Measurements from ENCODE around the gene KL.

The KL gene

GRCh38 chr13:33109801-33110200 is 93.6 kb downstream of the KL start:
- Histone ChIP-seq H3K79me1 (replicated peaks; ENCODE audit: low read length, poor library complexity, severe bottlenecking) (peaks cover 9% of the 10 kb centered on the region), H4K91ac (ENCODE audit: low read length) (no peak overlapping the region), H3K4me1 (ENCODE audit: control insufficient read depth, insufficient read depth, low read depth, low read length) (peaks cover 15% of the 10 kb centered on the region), H2AK5ac (ENCODE audit: low read length, severe bottlenecking) (peak overlapping the region; percentile 64), H3K18ac (ENCODE audit: low read depth in 1 of 2, low read length in 2 of 2) (peak overlapping the region in 1 of 2 experiments; percentile 18), H3K36me3 (ENCODE audit: control insufficient read depth in 1 of 2, insufficient read depth in 2 of 2, low read depth in 1 of 2, low read length in 2 of 2) (peaks cover 55 to 71% of the 10 kb centered on the region in 2 experiments), H3K4me2 (ENCODE audit: low read length, poor library complexity, severe bottlenecking) (no peak overlapping the region), H2BK120ac (ENCODE audit: low read depth, low read length) (no peak overlapping the region), H3K27ac (ENCODE audit: low read length, poor library complexity, severe bottlenecking) (no peak overlapping the region), H4K8ac (ENCODE audit: low read length) (peak overlapping the region; percentile 35), H2BK12ac (ENCODE audit: low read length in 2 of 2) (peak overlapping the region in 1 of 2 experiments; percentile 56), H3K27me3 (ENCODE audit: control insufficient read depth in 1 of 2, insufficient read depth in 1 of 2, low read length in 2 of 2) (no peaks in the 10 kb centered on the region), H3K23ac (ENCODE audit: low read length in 2 of 2) (no peak overlapping the region), H3K14ac (ENCODE audit: low read length in 2 of 2) (no peak overlapping the region), H2BK5ac (ENCODE audit: low read depth, low read length, poor library complexity, severe bottlenecking) (no peak overlapping the region), H2AFZ (ENCODE audit: low read depth, low read length) (no peak overlapping the region), H3K4me3 (ENCODE audit: insufficient read depth in 1 of 2, low read depth in 1 of 2, low read length in 2 of 2) (no peak overlapping the region), H2BK15ac (ENCODE audit: low read depth, poor library complexity, severe bottlenecking) (no peak overlapping the region), H3K4ac (ENCODE audit: low read depth in 1 of 2, low read length in 2 of 2) (peak overlapping the region in 1 of 2 experiments; percentile 18), H3K9me3 (ENCODE audit: control insufficient read depth, low read length) (no peaks in the 10 kb centered on the region), H3K9ac (ENCODE audit: low read length) (peak overlapping the region; percentile 18)
- 77% methylated on average over 10 of the region's 10 CpGs for WGBS
- DNase-seq: no peak

GRCh38 chr13:33110386-33110712 is 94.1 kb downstream of the KL start:
- Histone ChIP-seq H2BK15ac (ENCODE audit: low read depth, poor library complexity, severe bottlenecking) (no peak overlapping the region), H4K91ac (ENCODE audit: low read length) (no peak overlapping the region), H3K23ac (ENCODE audit: low read length in 2 of 2) (no peak overlapping the region), H3K9me3 (ENCODE audit: control insufficient read depth, low read length) (no peaks in the 10 kb centered on the region), H3K9ac (ENCODE audit: low read length) (peak overlapping the region; percentile 16), H3K4me1 (ENCODE audit: control insufficient read depth, insufficient read depth, low read depth, low read length) (peaks cover 15% of the 10 kb centered on the region), H3K4me3 (ENCODE audit: insufficient read depth in 1 of 2, low read depth in 1 of 2, low read length in 2 of 2) (no peak overlapping the region), H3K36me3 (ENCODE audit: control insufficient read depth in 1 of 2, insufficient read depth in 2 of 2, low read depth in 1 of 2, low read length in 2 of 2) (peaks cover 56 to 71% of the 10 kb centered on the region in 2 experiments), H2BK120ac (ENCODE audit: low read depth, low read length) (no peak overlapping the region), H3K4ac (ENCODE audit: low read depth in 1 of 2, low read length in 2 of 2) (no peak overlapping the region), H3K18ac (ENCODE audit: low read depth in 1 of 2, low read length in 2 of 2) (no peak overlapping the region), H3K14ac (ENCODE audit: low read length in 2 of 2) (no peak overlapping the region), H2BK5ac (ENCODE audit: low read depth, low read length, poor library complexity, severe bottlenecking) (no peak overlapping the region), H3K27ac (ENCODE audit: low read length, poor library complexity, severe bottlenecking) (no peak overlapping the region), H2BK12ac (ENCODE audit: low read length in 2 of 2) (no peak overlapping the region), H2AFZ (ENCODE audit: low read depth, low read length) (no peak overlapping the region), H4K8ac (ENCODE audit: low read length) (no peak overlapping the region), H3K4me2 (ENCODE audit: low read length, poor library complexity, severe bottlenecking) (no peak overlapping the region), H3K79me1 (replicated peaks; ENCODE audit: low read length, poor library complexity, severe bottlenecking) (peaks cover 12% of the 10 kb centered on the region), H3K27me3 (ENCODE audit: control insufficient read depth in 1 of 2, insufficient read depth in 1 of 2, low read length in 2 of 2) (no peaks in the 10 kb centered on the region), H2AK5ac (ENCODE audit: low read length, severe bottlenecking) (peak overlapping the region; percentile 46)
- no peak for DNase-seq
- WGBS: over 99% methylated on average over 5 of the region's 5 CpGs

GRCh38 chr13:33110713-33111413 is 94.6 kb downstream of the KL start:
- Histone ChIP-seq H2BK12ac (ENCODE audit: low read length in 2 of 2) (no peak overlapping the region), H3K4ac (ENCODE audit: low read depth in 1 of 2, low read length in 2 of 2) (no peak overlapping the region), H2BK120ac (ENCODE audit: low read depth, low read length) (no peak overlapping the region), H4K91ac (ENCODE audit: low read length) (no peak overlapping the region), H3K14ac (ENCODE audit: low read length in 2 of 2) (no peak overlapping the region), H4K8ac (ENCODE audit: low read length) (no peak overlapping the region), H3K27ac (ENCODE audit: low read length, poor library complexity, severe bottlenecking) (no peak overlapping the region), H2AK5ac (ENCODE audit: low read length, severe bottlenecking) (peak overlapping the region; percentile 46), H3K9ac (ENCODE audit: low read length) (peak overlapping the region; percentile 16), H3K36me3 (ENCODE audit: control insufficient read depth in 1 of 2, insufficient read depth in 2 of 2, low read depth in 1 of 2, low read length in 2 of 2) (peaks cover 54 to 71% of the 10 kb centered on the region in 2 experiments), H2BK15ac (ENCODE audit: low read depth, poor library complexity, severe bottlenecking) (no peak overlapping the region), H2AFZ (ENCODE audit: low read depth, low read length) (no peak overlapping the region), H3K4me2 (ENCODE audit: low read length, poor library complexity, severe bottlenecking) (no peak overlapping the region), H3K9me3 (ENCODE audit: control insufficient read depth, low read length) (no peaks in the 10 kb centered on the region), H3K4me1 (ENCODE audit: control insufficient read depth, insufficient read depth, low read depth, low read length) (peaks cover 15% of the 10 kb centered on the region), H3K27me3 (ENCODE audit: control insufficient read depth in 1 of 2, insufficient read depth in 1 of 2, low read length in 2 of 2) (no peaks in the 10 kb centered on the region), H3K4me3 (ENCODE audit: insufficient read depth in 1 of 2, low read depth in 1 of 2, low read length in 2 of 2) (no peak overlapping the region), H3K79me1 (replicated peaks; ENCODE audit: low read length, poor library complexity, severe bottlenecking) (peaks cover 14% of the 10 kb centered on the region), H3K18ac (ENCODE audit: low read depth in 1 of 2, low read length in 2 of 2) (peak overlapping the region in 1 of 2 experiments; percentile 23), H2BK5ac (ENCODE audit: low read depth, low read length, poor library complexity, severe bottlenecking) (no peak overlapping the region), H3K23ac (ENCODE audit: low read length in 2 of 2) (no peak overlapping the region)
- WGBS: 97% methylated on average over 14 of the region's 14 CpGs
- no peak for DNase-seq

GRCh38 chr13:33111414-33112110 is 95.3 kb downstream of the KL start:
- 69% methylated on average over 9 of the region's 9 CpGs for WGBS
- H3K79me1 ChIP-seq (replicated peaks; ENCODE audit: low read length, poor library complexity, severe bottlenecking): peaks cover 14% of the 10 kb centered on the region

More at GRCh38 chr13:33111414-33112110, 95.3 kb downstream of the KL start:
- H3K14ac ChIP-seq (ENCODE audit: low read length in 2 of 2): no peak overlapping the region
- no peak overlapping the region for H4K91ac ChIP-seq (ENCODE audit: low read length)
- H3K23ac ChIP-seq (ENCODE audit: low read length in 2 of 2): no peak overlapping the region
- H3K9ac ChIP-seq (ENCODE audit: low read length): peak overlapping the region; percentile 1
- no peak overlapping the region for H2BK5ac ChIP-seq (ENCODE audit: low read depth, low read length, poor library complexity, severe bottlenecking)
- H2AK5ac ChIP-seq (ENCODE audit: low read length, severe bottlenecking): no peak overlapping the region
- no peak for DNase-seq
- no peak overlapping the region for H4K8ac ChIP-seq (ENCODE audit: low read length)
- H3K36me3 ChIP-seq (ENCODE audit: control insufficient read depth in 1 of 2, insufficient read depth in 2 of 2, low read depth in 1 of 2, low read length in 2 of 2): peaks cover 48 to 71% of the 10 kb centered on the region in 2 experiments
- no peak overlapping the region for H2BK15ac ChIP-seq (ENCODE audit: low read depth, poor library complexity, severe bottlenecking)
- H3K4me2 ChIP-seq (ENCODE audit: low read length, poor library complexity, severe bottlenecking): no peak overlapping the region
- H3K27ac ChIP-seq (ENCODE audit: low read length, poor library complexity, severe bottlenecking): no peak overlapping the region
- no peak overlapping the region for H3K18ac ChIP-seq (ENCODE audit: low read depth in 1 of 2, low read length in 2 of 2)
- H2AFZ ChIP-seq (ENCODE audit: low read depth, low read length): no peak overlapping the region
- H2BK120ac ChIP-seq (ENCODE audit: low read depth, low read length): no peak overlapping the region
- H3K4ac ChIP-seq (ENCODE audit: low read depth in 1 of 2, low read length in 2 of 2): no peak overlapping the region
- H3K9me3 ChIP-seq (ENCODE audit: control insufficient read depth, low read length): no peaks in the 10 kb centered on the region
- H2BK12ac ChIP-seq (ENCODE audit: low read length in 2 of 2): no peak overlapping the region
- no peak overlapping the region for H3K4me3 ChIP-seq (ENCODE audit: insufficient read depth in 1 of 2, low read depth in 1 of 2, low read length in 2 of 2)
- peaks cover 15% of the 10 kb centered on the region for H3K4me1 ChIP-seq (ENCODE audit: control insufficient read depth, insufficient read depth, low read depth, low read length)
- H3K27me3 ChIP-seq (ENCODE audit: control insufficient read depth in 1 of 2, insufficient read depth in 1 of 2, low read length in 2 of 2): no peaks in the 10 kb centered on the region
